GM18505 (cell line): ENCODE measurements around the gene SEZ6.

Experiments
- ATAC-seq: cut with Tn5 transposase; IDR thresholded peaks from one replicate; pipeline ENCODE4 v1.9.1; 2021; ENCODE audit not compliant: unreplicated experiment
- POLR2A ChIP-seq: IDR thresholded peaks from 4 replicates; pipeline ENCODE4 v1.6.1; 2011; ENCODE audit warnings: borderline replicate concordance; ENCODE audit not compliant: insufficient read depth, insufficient read length; ENCODE audit errors: extremely low read depth

Gene SEZ6

DNA sequence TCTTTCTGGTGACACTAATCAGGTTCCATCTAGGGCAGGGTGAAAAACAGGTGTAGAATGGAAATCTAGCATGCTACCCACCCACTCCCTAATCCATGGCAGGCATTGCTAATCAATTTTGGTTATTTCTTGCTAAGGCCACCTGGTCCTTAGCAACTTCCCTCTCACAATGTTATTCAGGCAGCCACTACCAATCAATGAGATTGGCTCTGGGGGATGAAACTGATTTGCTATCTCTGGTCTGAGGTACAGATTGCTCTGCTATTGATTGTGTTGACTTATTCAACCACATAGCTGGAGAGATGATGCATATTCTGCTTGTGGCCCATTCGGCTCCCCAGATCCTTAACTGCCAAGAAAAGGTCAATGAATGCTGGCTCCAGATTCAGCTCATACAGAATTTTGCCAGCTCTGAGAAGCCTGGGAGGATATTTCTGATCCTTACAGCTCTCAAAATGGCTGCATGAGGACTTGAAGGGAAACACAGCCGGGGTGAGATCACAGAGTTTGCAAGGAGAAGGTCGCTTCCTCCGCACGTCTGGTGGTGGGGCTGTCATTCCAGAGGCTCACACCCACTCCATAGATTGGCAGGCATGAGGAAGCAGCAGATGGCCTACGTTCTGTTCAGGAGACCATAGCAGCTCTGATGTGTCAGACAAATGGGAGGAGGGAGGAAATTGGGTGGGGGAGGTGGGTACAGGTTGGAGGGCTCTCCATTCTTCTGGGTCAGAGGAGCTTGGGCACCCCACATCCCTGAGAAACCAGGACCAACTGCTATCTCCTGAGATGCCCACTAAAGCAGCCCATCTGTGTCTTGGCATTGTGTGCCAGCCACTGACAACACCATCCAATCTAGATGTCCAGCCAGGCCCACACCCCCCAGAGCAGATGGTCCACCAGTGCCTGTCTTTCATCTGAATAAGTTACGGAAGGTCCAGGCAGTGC, 22.3 kb downstream of the SEZ6 start:
- no peak for ATAC-seq
- TF ChIP-seq POLR2A = no peak

DNA sequence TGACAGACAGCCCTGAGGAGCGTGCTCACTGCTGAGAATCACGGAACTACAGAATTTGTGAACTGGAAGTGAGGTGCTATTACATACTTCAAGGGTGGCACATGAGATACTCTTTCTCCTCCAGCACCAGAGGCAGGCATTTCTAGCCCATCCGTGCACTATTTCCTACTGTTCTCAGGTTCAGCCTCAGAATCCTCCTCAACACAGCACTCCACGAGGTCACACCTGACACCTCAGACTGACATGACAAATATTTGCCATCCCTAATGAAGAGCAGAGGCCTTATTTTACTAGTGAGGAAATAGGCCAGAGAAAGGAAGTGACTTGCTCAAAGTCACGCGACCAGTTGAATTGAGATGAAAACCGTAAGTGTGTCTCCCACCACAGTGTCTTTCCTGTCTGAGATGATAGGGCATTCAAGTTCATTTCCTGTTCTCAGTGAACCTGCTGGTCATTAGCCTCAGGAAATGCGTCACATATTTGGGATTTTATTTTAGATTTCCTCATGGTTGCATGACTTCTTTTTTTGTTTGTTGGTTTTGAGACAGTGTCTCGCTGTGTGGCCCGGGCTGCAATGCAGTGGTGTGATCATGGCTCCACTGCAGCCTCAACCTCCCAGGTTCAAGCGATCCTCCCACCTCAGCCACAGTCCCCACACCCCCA, 23.6 kb downstream of the SEZ6 start:
- ATAC-seq = peak; percentile 63
- TF ChIP-seq POLR2A = no peak

DNA sequence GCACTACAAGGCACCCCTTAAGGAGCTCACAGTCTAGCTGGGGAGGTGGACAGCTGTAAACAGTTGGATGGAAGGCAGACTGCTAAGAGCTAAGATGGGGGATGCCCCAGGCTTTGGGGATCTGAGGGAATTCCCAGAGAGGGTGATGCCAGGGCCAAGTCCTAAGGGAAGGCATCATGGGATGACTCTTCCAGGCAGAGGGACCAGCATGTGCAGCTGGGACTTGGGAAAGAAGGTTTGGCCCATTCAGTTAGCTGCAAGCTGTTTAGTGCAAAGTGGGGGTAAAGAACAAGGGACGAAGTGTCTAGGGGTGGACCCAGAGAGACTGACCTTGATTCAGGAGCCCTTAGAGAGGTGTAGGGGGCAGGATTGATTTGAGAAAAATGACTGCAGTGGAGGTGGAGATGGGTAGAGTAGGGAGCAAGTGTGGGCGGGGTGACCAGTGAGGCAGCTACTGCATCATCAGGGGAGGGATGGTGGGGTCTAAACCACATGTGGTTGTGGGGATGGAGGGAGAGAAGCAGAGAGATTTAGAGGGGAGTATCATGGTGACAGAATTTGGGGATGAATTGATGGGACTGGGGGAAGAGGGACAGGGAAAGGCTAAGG, 27.4 kb downstream of the SEZ6 start:
- no peak for ATAC-seq
- no peak for TF ChIP-seq POLR2A

DNA sequence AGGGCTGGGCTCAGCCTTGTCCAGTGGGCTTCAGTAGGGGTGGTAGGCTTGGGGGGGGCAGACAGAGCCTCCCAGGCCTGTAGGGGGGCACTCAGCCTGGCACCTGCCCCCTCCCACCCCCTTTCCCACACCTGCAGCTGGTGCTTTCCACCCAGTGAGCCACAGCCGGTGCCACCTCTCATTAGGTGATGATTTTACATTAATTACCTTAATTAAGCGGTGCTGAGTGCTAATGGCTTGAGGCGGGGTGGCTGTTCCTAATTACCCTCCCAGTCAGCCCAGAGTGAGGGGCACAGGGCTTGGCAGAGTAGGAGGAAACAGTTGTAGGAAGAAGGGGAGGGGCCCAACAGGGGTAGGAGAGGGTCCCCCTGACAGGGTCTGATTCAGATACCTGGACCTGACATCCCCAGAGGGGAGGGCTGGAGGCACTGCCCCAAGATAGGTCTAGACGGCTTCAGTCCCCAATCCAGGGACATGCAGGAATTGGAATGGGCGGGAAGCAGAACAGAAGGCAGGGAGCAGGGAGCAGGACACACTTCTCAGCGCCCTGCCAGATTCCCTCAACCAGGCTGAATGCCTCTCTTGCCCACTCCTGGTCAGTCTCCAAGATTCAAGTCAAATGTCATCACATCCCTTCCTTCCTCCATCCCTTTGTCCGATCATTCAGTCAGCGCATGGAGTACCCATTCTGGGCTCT, 28.0 kb downstream of the SEZ6 start:
- no peak for ATAC-seq
- no peak for TF ChIP-seq POLR2A

DNA sequence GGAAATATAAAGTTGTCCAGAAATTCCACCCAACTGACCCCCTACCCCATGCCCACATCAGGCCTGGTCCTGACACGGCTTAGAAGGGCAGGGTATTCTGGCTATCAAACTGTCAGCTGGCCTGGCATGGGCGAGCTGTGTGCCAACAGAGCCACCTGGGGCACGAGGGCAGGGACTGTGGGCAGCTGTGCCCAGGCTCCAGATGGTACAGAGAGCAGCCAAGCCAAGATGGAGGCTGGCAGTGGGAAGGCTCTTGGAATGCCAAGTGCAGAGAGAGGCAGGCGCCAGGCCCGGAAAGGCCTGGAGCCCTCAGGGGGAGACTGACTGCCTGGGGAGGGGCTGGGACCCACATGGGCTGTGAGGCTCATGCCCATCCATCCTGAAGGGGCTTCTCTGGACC, 30.2 kb downstream of the SEZ6 start:
- no peak for ATAC-seq

DNA sequence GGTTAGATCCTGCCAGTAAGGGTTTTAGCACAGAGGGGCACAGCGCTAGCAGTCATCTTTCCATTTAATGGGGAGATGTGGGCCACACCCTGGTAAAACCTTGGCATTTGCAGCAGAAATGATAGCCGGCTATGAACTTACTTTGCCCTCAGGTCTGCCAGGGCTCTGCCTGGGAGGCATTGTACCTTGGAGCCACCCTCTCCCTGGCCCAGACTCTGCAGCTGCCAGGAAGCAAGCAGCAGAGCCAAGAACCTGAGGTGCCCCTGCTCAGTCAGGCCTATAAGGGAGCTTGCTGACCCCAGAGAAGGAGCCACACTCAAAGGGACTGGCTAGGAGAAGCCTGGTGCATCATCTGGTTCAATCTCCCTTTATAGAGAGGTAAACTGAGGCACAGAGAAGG, 30.8 kb downstream of the SEZ6 start:
- no peak for ATAC-seq
- TF ChIP-seq POLR2A = no peak

More for the DNA sequence above, 30.2 kb downstream of the SEZ6 start:
- TF ChIP-seq POLR2A = no peak

DNA sequence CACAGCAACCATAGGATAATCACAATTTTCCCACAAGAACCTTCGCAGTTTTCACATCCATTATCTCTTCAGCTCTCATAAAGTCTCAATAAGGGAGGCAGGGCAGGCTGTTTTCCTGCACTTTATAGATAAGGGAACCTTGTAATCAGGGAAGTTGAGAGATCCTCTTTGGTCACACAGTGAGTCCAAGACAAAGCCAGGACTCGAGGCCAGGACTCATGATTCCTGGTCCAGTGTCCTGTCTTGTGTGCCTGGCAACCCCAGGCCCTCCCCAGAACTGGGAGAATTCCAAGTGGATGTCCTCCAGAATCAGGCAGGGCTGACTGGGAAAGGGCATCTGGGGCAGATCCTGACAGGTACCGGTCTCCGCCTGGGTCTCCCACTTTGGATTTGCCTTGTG, 31.4 kb downstream of the SEZ6 start:
- TF ChIP-seq POLR2A = no peak
- no peak for ATAC-seq

DNA sequence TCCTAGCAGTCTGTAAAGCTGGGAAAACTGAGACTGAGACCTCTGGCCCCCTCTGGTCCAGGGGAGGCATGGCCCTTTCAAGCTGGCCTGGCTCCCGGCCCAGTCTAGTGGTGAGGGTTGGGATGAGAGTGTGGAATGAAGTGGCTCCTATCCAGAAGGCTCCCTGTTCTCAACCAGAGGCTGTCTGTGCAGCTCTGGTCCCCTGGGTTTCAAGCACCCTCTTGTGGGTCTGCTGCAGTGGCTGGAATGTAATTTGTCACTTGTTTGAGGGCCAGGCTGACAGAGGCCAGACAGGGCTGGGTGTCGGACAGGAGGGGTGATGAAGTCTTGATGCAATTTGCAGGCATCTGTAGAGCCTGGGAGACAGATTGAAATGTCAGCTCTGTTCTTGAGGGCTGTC, 32.4 kb downstream of the SEZ6 start:
- no peak for ATAC-seq
- no peak for TF ChIP-seq POLR2A

DNA sequence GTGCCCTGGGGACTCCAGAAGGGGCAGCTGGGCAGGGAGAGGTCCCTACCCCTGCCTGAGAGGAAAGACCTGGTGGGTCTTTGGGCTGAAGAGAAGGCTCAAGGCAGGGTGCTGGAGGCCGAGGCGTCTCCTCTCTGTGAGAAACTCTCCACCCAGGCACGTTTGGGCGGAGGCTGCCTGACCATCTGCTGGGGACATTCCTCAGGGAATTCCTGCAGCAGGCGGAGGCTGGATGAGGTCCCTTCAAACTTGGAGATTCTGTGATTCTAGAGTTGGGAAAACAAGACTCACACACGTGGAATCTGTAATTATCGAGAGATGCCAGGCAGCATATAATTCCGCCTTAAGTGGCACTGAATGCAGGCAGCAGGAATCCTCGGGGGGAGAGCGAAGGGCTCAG, 33.4 kb downstream of the SEZ6 start:
- ATAC-seq = no peak
- TF ChIP-seq POLR2A = no peak

DNA sequence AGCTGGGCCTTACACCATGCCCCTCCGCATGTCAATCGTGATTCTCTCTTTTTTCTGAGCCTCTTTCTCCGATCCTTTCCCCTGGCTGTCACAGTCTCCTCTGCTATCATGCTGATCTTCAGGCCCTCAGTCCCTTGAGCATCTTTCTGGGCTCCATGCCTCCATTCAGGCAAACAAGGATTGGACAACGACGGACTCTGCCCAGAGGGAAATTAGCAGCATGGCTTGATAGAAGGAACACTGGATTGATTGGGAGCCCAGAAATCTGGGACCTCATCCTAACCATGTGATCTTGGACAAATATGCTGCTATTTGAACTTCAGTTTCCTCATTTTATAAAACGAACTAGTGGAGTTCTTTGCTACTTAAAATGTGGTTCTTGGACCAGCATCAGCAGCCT, 35.0 kb downstream of the SEZ6 start:
- ATAC-seq = no peak
- TF ChIP-seq POLR2A = no peak

DNA sequence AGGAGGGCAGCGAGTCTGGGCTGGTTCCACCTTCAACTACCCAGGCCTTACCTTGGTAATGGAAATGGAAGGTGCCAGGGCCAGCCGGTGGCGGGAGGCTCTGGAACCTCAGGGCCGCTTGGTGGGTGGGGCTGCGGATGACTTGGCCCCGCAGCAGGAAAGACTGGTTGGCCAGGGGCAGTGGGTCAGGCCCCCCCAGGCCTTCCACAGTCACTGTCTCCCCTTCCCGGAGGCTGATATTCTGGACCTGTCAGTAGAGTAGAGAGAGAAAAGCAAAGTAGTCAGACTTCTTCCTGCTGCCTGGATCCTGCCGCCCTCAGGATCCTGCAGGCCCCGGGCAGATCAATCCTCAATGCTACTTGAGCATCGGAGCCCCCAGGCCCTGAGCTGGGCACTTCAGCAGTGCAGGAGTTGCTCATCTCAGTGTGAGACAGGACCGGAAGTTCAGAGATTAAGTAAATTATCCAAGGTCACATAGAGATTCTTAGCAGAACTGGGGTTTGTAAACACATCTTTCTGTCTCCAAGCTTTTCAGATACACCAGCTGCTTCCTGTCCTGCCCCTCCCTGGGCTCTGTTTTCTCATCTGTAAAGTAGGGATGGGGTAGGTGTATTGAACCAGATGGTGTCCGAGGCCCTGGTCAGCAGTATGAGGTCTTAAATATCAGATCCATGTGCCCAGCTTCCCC, 36.0 kb downstream of the SEZ6 start:
- no peak for ATAC-seq
- no peak for TF ChIP-seq POLR2A

DNA sequence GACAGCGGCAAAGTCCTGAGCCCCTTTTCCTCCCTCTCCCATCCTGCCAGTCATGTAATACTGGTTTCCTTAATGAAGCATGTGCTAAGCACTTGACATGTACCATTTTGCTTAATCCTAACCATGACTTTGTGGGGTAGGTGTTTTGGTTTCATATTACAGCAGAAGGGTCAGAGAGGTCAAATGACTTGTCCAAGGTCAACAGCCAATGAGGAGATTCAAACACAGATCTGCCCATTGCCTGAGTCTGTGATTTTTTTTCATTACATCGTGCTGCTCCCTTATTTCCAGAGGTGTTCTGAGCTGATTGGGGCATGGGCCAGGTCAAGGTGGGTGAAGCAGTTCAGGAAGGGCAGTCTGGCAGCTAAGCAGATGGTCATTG, 36.9 kb downstream of the SEZ6 start:
- TF ChIP-seq POLR2A = no peak

More for the DNA sequence above, 36.9 kb downstream of the SEZ6 start:
- no peak for ATAC-seq
